Activated naive CD8-positive, alpha-beta T cell treated with anti-CD3 and anti-CD28 coated beads, Interleukin-2, amount 50 U/mL, for 16 hours (primary cell): ENCODE results near the gene HTRA2.
"Not testable (repeated sequence)": the region's sequence is repeated elsewhere in the genome, so short reads cannot be mapped to it uniquely, and the experiment has no call there.

Experiments
- DNase-seq: peaks from one replicate; pipeline ENCODE4 v3.0.0-alpha.2; 2020; ENCODE audit warnings: low read depth, low spot score

The HTRA2 gene

GRCh38 chr2:74529357-74530238 lies at the start of gene HTRA2, which contains the start of gene AUP1:
Gene HTRA2 (plus strand): TSS chr2:74529933. CDS start chr2:74530007, 74 bp downstream.
Gene AUP1 (minus strand): TSS chr2:74529706. CDS start chr2:74529629, 77 bp downstream.
- DNase-seq = peak; percentile 79

- no peak for DNase-seq
These were observed 48.3 kb upstream of the HTRA2 start for GRCh38 chr2:74481431-74481830.

- no peak for DNase-seq
These were observed 47.6 kb upstream of the HTRA2 start for GRCh38 chr2:74481961-74482800.

GRCh38 chr2:74482801-74483674 lies 46.7 kb upstream of the HTRA2 start, which contains the start of the genes CCDC142 and TTC31:
Gene CCDC142 (minus strand): TSS chr2:74482998. CDS start chr2:74482837, 161 bp downstream.
Gene TTC31 (plus strand): TSS chr2:74483081. CDS start chr2:74483096, 15 bp downstream.
- DNase-seq = peak; percentile 86

GRCh38 chr2:74483675-74484164 lies 46.0 kb upstream of the HTRA2 start:
- not testable (repeated sequence) for DNase-seq

GRCh38 chr2:74486141-74486540 lies 43.6 kb upstream of the HTRA2 start:
- DNase-seq = no peak

- no peak for DNase-seq
These were observed 40.9 kb upstream of the HTRA2 start for GRCh38 chr2:74488643-74489481.

- no peak for DNase-seq
These were observed 39.8 kb upstream of the HTRA2 start for GRCh38 chr2:74489906-74490305.

GRCh38 chr2:74491648-74492544 lies 37.8 kb upstream of the HTRA2 start:
- no peak for DNase-seq

GRCh38 chr2:74493546-74493945 lies 36.2 kb upstream of the HTRA2 start:
- DNase-seq = no peak

GRCh38 chr2:74495440-74495839 lies 34.3 kb upstream of the HTRA2 start:
- DNase-seq = no peak

- no peak for DNase-seq
These were observed 32.5 kb upstream of the HTRA2 start for GRCh38 chr2:74496997-74497776.

- no peak for DNase-seq
These were observed 31.8 kb upstream of the HTRA2 start for GRCh38 chr2:74497777-74498499.

- no peak for DNase-seq
These were observed 31.1 kb upstream of the HTRA2 start for GRCh38 chr2:74498500-74499266.

GRCh38 chr2:74499267-74499939 lies 30.3 kb upstream of the HTRA2 start, which contains the start of gene LBX2:
Gene LBX2 (minus strand): TSS chr2:74499603. CDS start chr2:74499537, 66 bp downstream.
- DNase-seq = no peak

- DNase-seq = no peak
These were observed 29.7 kb upstream of the HTRA2 start for GRCh38 chr2:74499940-74500577.
